Measurements from ENCODE around the gene RIC8A. TPM values are rescaled to one million over a fixed set of nuclear protein-coding genes. Genes with fewer than 3 reads are reported as not detected.
"Not testable (repeated sequence)": the region's sequence is repeated elsewhere in the genome, so short reads cannot be mapped to it uniquely, and the experiment has no call there.

RIC8A gene
- total RNA-seq, result 100 to 1,000 TPM; 102 to 153 (median 106) TPM
- total RNA-seq (2013), result 67.1 TPM

- Histone ChIP-seq H3K36me3 (ENCODE audit: control insufficient read depth, insufficient read depth, low read length) (peaks cover 54% of the 10 kb centered on the region), H3K27ac (ENCODE audit: low read length) (peak within 1 kb of the TSS; percentile 94), H3K9me3 (ENCODE audit: control insufficient read depth, insufficient read depth, low read length) (no peaks in the 10 kb centered on the region), H3K4me1 (ENCODE audit: control insufficient read depth, insufficient read depth, low read length) (peaks cover 50% of the 10 kb centered on the region), H3K27me3 (ENCODE audit: control insufficient read depth, insufficient read depth, low read length) (no peaks in the 10 kb centered on the region), H3K4me3 (ENCODE audit: low read length) (peak within 1 kb of the TSS; percentile 76)
- under 1% methylated on average over 63 of the region's 63 CpGs for WGBS (ENCODE audit: insufficient coverage)
- Mint-ChIP-seq H3K27ac (peak within 1 kb of the TSS; percentile 99), H3K27me3 (ENCODE audit: low read depth in 2 of 2) (no peaks in the 10 kb centered on the region), H3K4me1 (peaks cover 40 to 55% of the 10 kb centered on the region in 2 donors), H3K36me3 (no peaks in the 10 kb centered on the region), H3K4me3 (peak within 1 kb of the TSS; percentile 97), H3K9me3 (no peaks in the 10 kb centered on the region)
- ATAC-seq, result peak; percentile 79 to 95 (median 83)
- TF ChIP-seq CTCF (IDR thresholded peaks at IDR 0.05), result no peak
- DNase-seq, result peak; percentile 96 to 99
- intact Hi-C loops (cut with micrococcal nuclease), result loop anchor here (1.0 to 5.0 kb wide), 5 partner anchors 29 to 243 kb away; partner anchors contain the start of genes PSMD13, PTDSS2 and SIRT3
Observed at GRCh38 chr11:207208-207862, at the start of gene RIC8A, which contains the start of gene BET1L. TSS of gene RIC8A (plus strand) at chr11:207708. CDS start at chr11:208855, 1,147 bp downstream. TSS of gene BET1L (minus strand) at chr11:207399. CDS start at chr11:207321, 78 bp downstream.

- H3K9me3 ChIP-seq (ENCODE audit: control insufficient read depth, insufficient read depth, low read length); H3K27me3 ChIP-seq (ENCODE audit: control insufficient read depth, insufficient read depth, low read length); H3K4me3 ChIP-seq (ENCODE audit: low read length); H3K4me1 ChIP-seq (ENCODE audit: control insufficient read depth, insufficient read depth, low read length); H3K4me1 Mint-ChIP-seq; H3K36me3 Mint-ChIP-seq; intact Hi-C loops (cut with micrococcal nuclease); H3K4me3 Mint-ChIP-seq; DNase-seq; H3K27me3 Mint-ChIP-seq (ENCODE audit: low read depth in 2 of 2); H3K27ac ChIP-seq (ENCODE audit: low read length); H3K27ac Mint-ChIP-seq; H3K36me3 ChIP-seq (ENCODE audit: control insufficient read depth, insufficient read depth, low read length); H3K9me3 Mint-ChIP-seq; ATAC-seq: not testable (repeated sequence)
- no CpG with 5 or more reads among the region's 13 CpGs for WGBS (ENCODE audit: insufficient coverage)
- TF ChIP-seq CTCF (IDR thresholded peaks at IDR 0.05), result peak; percentile 49
Observed at GRCh38 chr11:180242-180641, 27.3 kb upstream of the RIC8A start.

GRCh38 chr11:189200-189783 is 18.2 kb upstream of the RIC8A start:
- H3K36me3 Mint-ChIP-seq; H3K4me3 ChIP-seq (ENCODE audit: low read length); H3K27ac Mint-ChIP-seq; H3K27me3 ChIP-seq (ENCODE audit: control insufficient read depth, insufficient read depth, low read length); H3K27me3 Mint-ChIP-seq (ENCODE audit: low read depth in 2 of 2); intact Hi-C loops (cut with micrococcal nuclease); H3K36me3 ChIP-seq (ENCODE audit: control insufficient read depth, insufficient read depth, low read length); H3K9me3 Mint-ChIP-seq; H3K27ac ChIP-seq (ENCODE audit: low read length); H3K4me3 Mint-ChIP-seq; H3K9me3 ChIP-seq (ENCODE audit: control insufficient read depth, insufficient read depth, low read length): not testable (repeated sequence)
- DNase-seq (peak; percentile 16 to 44), ATAC-seq (peak in 1 of 3 donors; percentile 11)
- peaks cover 14% of the 10 kb centered on the region for H3K4me1 ChIP-seq (ENCODE audit: control insufficient read depth, insufficient read depth, low read length)
- 79% methylated on average over 19 of the region's 55 CpGs for WGBS (ENCODE audit: insufficient coverage)
- peaks cover 0 to 10% of the 10 kb centered on the region in 2 donors for H3K4me1 Mint-ChIP-seq

GRCh38 chr11:189843-190311 is 17.6 kb upstream of the RIC8A start:
- peaks cover 14% of the 10 kb centered on the region for H3K4me1 ChIP-seq (ENCODE audit: control insufficient read depth, insufficient read depth, low read length)
- H3K9me3 Mint-ChIP-seq; H3K27ac Mint-ChIP-seq; H3K27me3 Mint-ChIP-seq (ENCODE audit: low read depth in 2 of 2); H3K4me3 Mint-ChIP-seq; H3K27ac ChIP-seq (ENCODE audit: low read length); intact Hi-C loops (cut with micrococcal nuclease); H3K9me3 ChIP-seq (ENCODE audit: control insufficient read depth, insufficient read depth, low read length); H3K36me3 Mint-ChIP-seq; H3K36me3 ChIP-seq (ENCODE audit: control insufficient read depth, insufficient read depth, low read length); H3K27me3 ChIP-seq (ENCODE audit: control insufficient read depth, insufficient read depth, low read length); H3K4me3 ChIP-seq (ENCODE audit: low read length): not testable (repeated sequence)
- peak; percentile 43 for TF ChIP-seq CTCF (IDR thresholded peaks at IDR 0.05)
- DNase-seq (peak in 1 of 2 donors; percentile 28), ATAC-seq (peak; percentile 57 to 87 (median 65))
- peaks cover 0 to 10% of the 10 kb centered on the region in 2 donors for H3K4me1 Mint-ChIP-seq
- 70% methylated on average over 7 of the region's 25 CpGs for WGBS (ENCODE audit: insufficient coverage)

GRCh38 chr11:190546-190945 is 17.0 kb upstream of the RIC8A start:
- H3K36me3 Mint-ChIP-seq; ATAC-seq; H3K9me3 Mint-ChIP-seq; H3K27ac Mint-ChIP-seq; H3K27ac ChIP-seq (ENCODE audit: low read length); H3K27me3 ChIP-seq (ENCODE audit: control insufficient read depth, insufficient read depth, low read length); H3K27me3 Mint-ChIP-seq (ENCODE audit: low read depth in 2 of 2); H3K4me3 ChIP-seq (ENCODE audit: low read length); H3K4me3 Mint-ChIP-seq; H3K9me3 ChIP-seq (ENCODE audit: control insufficient read depth, insufficient read depth, low read length); intact Hi-C loops (cut with micrococcal nuclease); H3K36me3 ChIP-seq (ENCODE audit: control insufficient read depth, insufficient read depth, low read length); DNase-seq: not testable (repeated sequence)
- peaks cover 0 to 10% of the 10 kb centered on the region in 2 donors for H3K4me1 Mint-ChIP-seq
- WGBS (ENCODE audit: insufficient coverage), result 85% methylated on average over 2 of the region's 5 CpGs
- peaks cover 14% of the 10 kb centered on the region for H3K4me1 ChIP-seq (ENCODE audit: control insufficient read depth, insufficient read depth, low read length)
